ENCODE results near the gene DDX43.

Gene DDX43

GRCh38 chr6:73394577-73395354 lies at the start of gene DDX43:
Gene DDX43, plus strand, starts transcription at chr6:73394828. Its CDS starts 78 bp downstream, at chr6:73394906.
- no peak for TF ChIP-seq TOX (CRISPR knock-in tag; IDR thresholded peaks at IDR 0.05; ENCODE audit: borderline replicate concordance)
- TF ChIP-seq GLIS3 (CRISPR knock-in tag; IDR thresholded peaks at IDR 0.05): no peak
- no peak for TF ChIP-seq SNAI2 (CRISPR knock-in tag; IDR thresholded peaks at IDR 0.05)
- TF ChIP-seq ARNTL (CRISPR knock-in tag; IDR thresholded peaks at IDR 0.05; ENCODE audit: borderline replicate concordance, low read depth): no peak
- TF ChIP-seq ISL1 (CRISPR knock-in tag; IDR thresholded peaks at IDR 0.05): no peak
- TF ChIP-seq ZNF70 (CRISPR knock-in tag; IDR thresholded peaks at IDR 0.05): no peak
- no peak for TF ChIP-seq ZFP30 (CRISPR knock-in tag; IDR thresholded peaks at IDR 0.05)
- no peak for TF ChIP-seq RARB (CRISPR knock-in tag; IDR thresholded peaks at IDR 0.05)
- TF ChIP-seq ZFP3 (CRISPR knock-in tag; IDR thresholded peaks at IDR 0.05): no peak
- TF ChIP-seq CSRNP3 (CRISPR knock-in tag; IDR thresholded peaks at IDR 0.05): no peak
- no peak for TF ChIP-seq PATZ1 (CRISPR knock-in tag; IDR thresholded peaks at IDR 0.05; ENCODE audit: borderline replicate concordance)
- TF ChIP-seq POU6F1 (CRISPR knock-in tag; IDR thresholded peaks at IDR 0.05; ENCODE audit: borderline replicate concordance, low read depth): no peak
- TF ChIP-seq ZNF565 (CRISPR knock-in tag; conservative IDR thresholded peaks at IDR 0.05; ENCODE audit: low read depth): no peak
- TF ChIP-seq ZC3H10 (CRISPR knock-in tag; IDR thresholded peaks at IDR 0.05): no peak
- no peak for TF ChIP-seq CSDC2 (CRISPR knock-in tag; IDR thresholded peaks at IDR 0.05)
- TF ChIP-seq PPARA (CRISPR knock-in tag; IDR thresholded peaks at IDR 0.05; ENCODE audit: borderline replicate concordance): no peak
- TF ChIP-seq BACH2 (CRISPR knock-in tag; IDR thresholded peaks at IDR 0.05; ENCODE audit: borderline replicate concordance): no peak
- TF ChIP-seq ZNF8 (CRISPR knock-in tag; IDR thresholded peaks at IDR 0.05): no peak
- TF ChIP-seq TSHZ2 (CRISPR knock-in tag; IDR thresholded peaks at IDR 0.05): no peak
- no peak for TF ChIP-seq TCF4 (CRISPR knock-in tag; IDR thresholded peaks at IDR 0.05; ENCODE audit: borderline replicate concordance)
- no peak for ATAC-seq

GRCh38 chr6:73348550-73349204 lies 46.0 kb upstream of the DDX43 start:
- ATAC-seq: no peak
- TF ChIP-seq OSR1 (CRISPR knock-in tag; IDR thresholded peaks at IDR 0.05): no peak
- no peak for TF ChIP-seq BACH2 (CRISPR knock-in tag; IDR thresholded peaks at IDR 0.05; ENCODE audit: borderline replicate concordance)

GRCh38 chr6:73349311-73349710 lies 45.3 kb upstream of the DDX43 start:
- TF ChIP-seq ZNF8 (CRISPR knock-in tag; IDR thresholded peaks at IDR 0.05): no peak
- no peak for TF ChIP-seq TCF4 (CRISPR knock-in tag; IDR thresholded peaks at IDR 0.05; ENCODE audit: borderline replicate concordance)
- no peak for TF ChIP-seq POU6F1 (CRISPR knock-in tag; IDR thresholded peaks at IDR 0.05; ENCODE audit: borderline replicate concordance, low read depth)
- no peak for TF ChIP-seq PATZ1 (CRISPR knock-in tag; IDR thresholded peaks at IDR 0.05; ENCODE audit: borderline replicate concordance)
- TF ChIP-seq ZC3H10 (CRISPR knock-in tag; IDR thresholded peaks at IDR 0.05): no peak
- no peak for TF ChIP-seq CSRNP3 (CRISPR knock-in tag; IDR thresholded peaks at IDR 0.05)
- TF ChIP-seq ISL1 (CRISPR knock-in tag; IDR thresholded peaks at IDR 0.05): no peak
- TF ChIP-seq OSR1 (CRISPR knock-in tag; IDR thresholded peaks at IDR 0.05): no peak
- no peak for TF ChIP-seq ZNF565 (CRISPR knock-in tag; conservative IDR thresholded peaks at IDR 0.05; ENCODE audit: low read depth)
- TF ChIP-seq CSDC2 (CRISPR knock-in tag; IDR thresholded peaks at IDR 0.05): no peak
- no peak for ATAC-seq
